COLO668 (cell line): ENCODE results near the gene SLC7A4.

Source experiments
- DNase-seq: peaks from one replicate; lab custom pipeline; 2025; ENCODE audit not compliant: unreplicated experiment; lab: John Stamatoyannopoulos, UW

The SLC7A4 gene

GRCh38 chr22:20989323-20990138 lies 42.8 kb downstream of the SLC7A4 start:
- DNase-seq = no peak

- no peak for DNase-seq
Observed at GRCh38 chr22:20988573-20989322, 43.6 kb downstream of the SLC7A4 start.

- DNase-seq = no peak
Observed at GRCh38 chr22:20987375-20987774, 45.0 kb downstream of the SLC7A4 start.

- no peak for DNase-seq
Observed at GRCh38 chr22:20986365-20986764, 46.0 kb downstream of the SLC7A4 start.

DNA sequence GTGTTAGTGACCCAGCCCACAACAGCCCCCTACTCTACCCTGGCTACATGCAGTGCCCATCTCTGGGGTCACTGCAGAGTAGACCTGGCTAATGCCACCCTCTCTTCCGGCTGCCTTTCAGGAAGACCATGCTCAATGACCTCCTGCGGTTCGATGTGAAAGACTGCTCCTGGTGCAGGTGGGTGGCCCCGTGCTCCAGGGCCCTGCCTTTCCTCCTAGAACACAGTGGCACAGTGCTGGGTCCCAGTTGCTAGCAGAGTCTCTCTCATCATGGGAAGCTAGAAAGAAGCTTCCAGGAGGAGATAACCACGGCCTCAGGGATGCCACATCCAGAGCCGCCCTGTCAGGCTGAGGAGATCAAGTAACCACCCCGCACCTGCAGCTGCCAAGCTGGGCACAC lies 46.6 kb downstream of the SLC7A4 start:
- DNase-seq = no peak

DNA sequence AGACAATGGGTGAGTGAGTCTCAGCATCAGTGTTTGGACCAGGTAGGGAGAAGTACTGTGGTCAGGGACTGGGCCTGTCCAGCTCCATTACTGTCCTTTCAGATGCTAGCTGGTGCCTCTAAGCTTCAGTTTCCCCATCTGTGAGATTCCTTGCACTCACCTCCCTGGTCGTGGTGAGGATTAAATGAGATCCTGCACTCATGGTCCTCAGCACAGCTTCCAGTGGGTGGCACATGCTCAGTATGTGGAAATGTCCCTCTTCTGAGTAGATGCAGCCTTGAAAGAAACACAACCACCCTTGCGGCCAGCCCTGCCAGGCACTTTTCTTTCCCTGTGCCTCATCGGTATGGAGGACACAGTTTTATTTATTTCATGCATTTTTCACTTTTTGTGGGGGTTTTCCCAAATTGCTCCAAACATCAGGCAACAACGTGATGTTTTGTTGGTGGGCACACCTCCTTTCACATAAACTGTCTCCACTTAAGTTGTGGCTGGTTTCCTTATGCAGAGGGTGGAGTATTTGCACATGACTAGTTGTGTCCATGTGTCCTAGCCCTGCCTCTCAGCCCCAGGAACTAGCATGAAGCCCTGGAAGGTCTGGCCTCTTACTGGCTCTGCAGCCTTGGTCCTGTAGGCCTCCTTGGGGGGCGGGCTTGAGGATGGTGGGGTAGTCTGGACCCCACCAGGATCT lies 49.1 kb downstream of the SLC7A4 start:
- DNase-seq = no peak

GRCh38 chr22:20982563-20982882 lies 49.8 kb downstream of the SLC7A4 start:
- DNase-seq = no peak

DNA sequence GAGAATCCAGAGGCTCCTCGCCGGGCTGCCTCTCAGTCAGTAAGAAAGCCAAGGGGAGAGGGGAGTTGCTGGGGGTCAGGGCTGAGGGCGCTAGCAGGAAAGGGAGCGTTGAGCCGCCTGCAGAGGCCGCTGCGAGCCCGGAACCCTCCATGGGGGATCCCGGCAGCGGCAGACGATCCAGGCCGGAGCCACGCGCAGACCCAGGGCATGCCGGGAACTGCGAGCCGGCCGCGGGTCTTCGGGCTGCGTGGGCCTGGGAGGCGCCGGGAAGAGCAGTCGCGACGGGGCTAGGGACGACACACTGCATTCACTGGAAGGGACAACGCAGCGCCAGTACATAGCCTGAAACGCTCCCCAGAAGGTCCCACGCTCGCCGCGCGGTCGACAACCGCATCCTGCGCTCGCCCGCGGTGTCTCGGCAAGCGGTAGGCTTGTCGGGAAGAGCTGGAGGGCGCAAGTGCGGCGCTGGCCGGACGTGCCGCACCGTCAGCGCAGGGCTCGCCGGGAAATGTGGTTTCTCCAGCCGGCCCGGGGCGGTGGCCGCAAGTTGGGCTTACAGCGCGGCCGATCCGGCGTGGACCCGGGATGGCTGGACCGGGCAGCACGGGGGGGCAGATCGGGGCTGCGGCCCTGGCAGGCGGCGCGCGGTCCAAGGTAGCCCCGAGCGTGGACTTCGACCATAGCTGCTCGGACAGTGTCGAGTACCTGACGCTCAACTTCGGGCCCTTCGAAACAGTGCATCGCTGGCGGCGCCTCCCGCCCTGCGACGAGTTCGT lies 50.4 kb downstream of the SLC7A4 start, which contains the start of gene LZTR1:
Gene LZTR1 (plus strand): TSS at position 511 of the 776 bp plus-strand sequence. CDS start 75 bp downstream, at position 586.
- peak; percentile 86 for DNase-seq

DNA sequence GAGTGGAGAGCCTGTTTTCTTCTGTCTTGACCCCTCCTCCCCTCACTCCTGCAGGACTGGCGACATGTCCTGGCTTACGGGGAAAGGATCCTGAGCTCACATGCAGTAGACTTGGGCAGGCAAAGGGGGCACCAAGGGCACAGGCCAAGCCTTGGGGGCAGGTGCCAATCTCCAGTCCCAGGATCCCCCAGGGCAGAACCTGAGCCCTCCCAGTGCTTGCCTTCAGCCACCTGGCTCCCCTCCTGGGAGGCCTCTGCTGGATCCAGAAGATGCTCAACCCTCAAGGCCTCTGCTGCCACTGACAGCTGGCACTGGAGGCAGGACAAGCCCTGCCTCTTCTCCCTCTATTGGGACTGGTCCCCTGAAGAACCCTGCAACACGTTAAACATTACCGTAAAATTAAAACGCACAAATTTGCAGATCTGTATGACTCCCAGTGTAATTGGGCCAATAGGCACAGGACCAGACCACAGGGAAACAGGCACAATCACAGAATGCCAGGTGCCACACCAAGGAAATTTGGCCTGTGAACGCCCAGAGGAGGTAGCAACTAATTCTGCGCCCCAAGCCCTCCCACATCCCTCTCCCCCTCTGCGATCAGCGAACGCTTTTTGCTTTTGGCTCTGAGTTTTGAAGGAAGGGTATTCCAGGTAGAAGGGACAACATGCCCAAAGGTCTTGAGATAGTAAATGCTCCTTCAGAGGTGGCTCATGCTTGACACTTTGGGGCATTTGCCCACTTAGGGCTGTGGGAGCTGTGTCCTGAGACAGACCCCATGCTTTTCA lies 51.2 kb downstream of the SLC7A4 start:
- DNase-seq = no peak

DNA sequence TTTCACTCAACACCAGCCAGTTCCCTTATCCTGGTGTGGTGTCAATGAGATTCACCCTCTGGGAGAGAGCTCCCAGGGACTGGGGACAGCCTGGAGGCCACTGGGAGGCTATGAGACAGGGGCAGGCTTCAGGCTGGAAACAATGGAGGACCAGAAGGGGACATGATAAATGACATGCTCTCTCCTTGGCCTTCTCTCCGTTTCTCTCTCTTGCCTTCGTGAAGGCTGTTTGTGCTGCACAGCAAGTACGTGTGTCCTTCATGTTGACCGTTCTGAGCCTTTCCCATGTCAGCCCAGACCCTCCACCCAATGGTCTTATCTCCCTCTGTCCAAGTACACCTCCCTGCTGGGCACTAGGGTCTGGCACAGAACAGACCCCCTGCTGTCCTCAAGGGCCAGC lies 51.8 kb downstream of the SLC7A4 start:
- no peak for DNase-seq

DNA sequence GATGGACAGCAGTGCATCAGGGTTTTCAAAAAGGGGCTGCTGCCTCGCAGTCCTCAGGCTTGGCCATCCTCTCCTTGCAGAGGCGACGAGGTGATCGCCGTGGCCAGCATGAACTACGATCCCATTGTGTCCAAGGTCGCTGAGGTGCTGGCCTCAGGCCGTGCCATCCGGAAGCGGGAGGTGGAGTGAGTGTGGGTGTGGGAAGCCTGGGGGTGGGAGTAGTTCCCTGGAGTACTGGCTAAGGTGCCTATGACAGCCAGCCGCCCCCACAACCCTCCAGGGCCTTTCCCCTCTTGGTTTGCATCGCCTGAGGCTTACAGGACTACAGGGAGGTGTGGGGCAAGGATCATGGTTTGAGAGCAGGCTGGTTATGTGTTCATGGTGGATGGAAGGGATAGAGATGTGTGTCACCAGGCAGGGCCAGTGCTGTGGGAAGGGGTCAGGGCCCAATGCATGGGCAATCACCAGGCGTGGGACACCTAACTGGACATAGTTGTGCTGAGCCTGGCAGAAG lies 52.4 kb downstream of the SLC7A4 start:
- DNase-seq = no peak

DNA sequence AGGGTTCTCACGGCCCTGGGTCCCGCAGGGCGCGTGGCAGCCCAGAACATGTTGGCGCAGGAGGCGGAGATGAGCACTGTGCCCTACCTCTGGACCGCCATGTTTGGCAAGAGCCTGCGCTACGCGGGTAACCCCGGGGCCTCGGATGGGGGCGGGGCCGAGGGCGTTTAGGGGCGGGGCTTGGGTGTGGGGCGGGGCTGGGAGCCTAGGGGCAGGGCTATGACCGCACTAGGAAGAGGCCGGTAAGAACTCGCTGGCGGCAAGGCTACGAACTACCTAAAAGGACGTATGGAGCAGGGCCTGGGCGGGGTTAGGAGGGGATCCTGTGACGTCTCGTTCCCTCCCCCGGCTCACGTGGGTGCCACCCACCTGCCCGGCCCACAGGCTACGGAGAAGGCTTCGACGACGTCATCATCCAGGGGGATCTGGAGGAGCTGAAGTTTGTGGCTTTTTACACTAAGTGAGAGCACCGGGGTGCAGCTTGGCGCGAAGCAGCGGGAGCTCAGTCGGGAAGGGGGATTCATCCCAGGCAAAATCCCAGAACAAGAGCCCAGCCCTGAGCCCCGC lies 53.0 kb downstream of the SLC7A4 start:
- DNase-seq = peak; percentile 52
